Mammary epithelial cell (primary cell): Measurements from ENCODE around the gene SURF6.

Experiments
- CTCF ChIP-seq, 2 donors: IDR thresholded peaks in 1 of 2; conservative IDR thresholded peaks in 1 of 2; 2 replicates each; pipeline ENCODE4 v1.5.1; 2011 to 2012; ENCODE audit warnings: inconsistent platforms in 2 of 2, low read length in 2 of 2, mild to moderate bottlenecking in 2 of 2, control low read depth in 1 of 2, low read depth in 1 of 2; ENCODE audit not compliant: insufficient read depth in 1 of 2; ENCODE audit errors: extremely low read depth in 1 of 2
- EZH2 ChIP-seq: IDR thresholded peaks from 2 replicates; pipeline ENCODE4 v1.6.1; 2012; ENCODE audit warnings: low read length, inconsistent platforms, borderline replicate concordance

GRCh38 chr9:133368249-133368881, 32.4 kb upstream of the SURF6 start:
- TF ChIP-seq CTCF (conservative IDR thresholded peaks at IDR 0.05 in 1 of 2, IDR thresholded peaks at IDR 0.05 in 1 of 2; ENCODE audit: extremely low read depth in 1 of 2, insufficient read depth in 1 of 2, low read depth in 1 of 2, low read length in 2 of 2): no peak
- no peak for TF ChIP-seq EZH2
